BJ (cell line): Measurements from ENCODE around the gene ENPP5. TPM values are rescaled to one million over a fixed set of nuclear protein-coding genes. Genes with fewer than 3 reads are reported as not detected.
"Not testable (repeated sequence)": the region's sequence is repeated elsewhere in the genome, so short reads cannot be mapped to it uniquely, and the experiment has no call there.

Experiments
- CTCF ChIA-PET: fragments of 350-600 bp; formaldehyde crosslinking; extraction: SDS; loops from one replicate; lab custom pipeline; 2021; ENCODE audit warnings: antibody characterized with exemption, inconsistent platforms; lab: Yijun Ruan, JAX
- POLR2A ChIA-PET: fragments of 300-600 bp; sonication (Branson Sonifier 250); formaldehyde crosslinking; extraction: SDS; loops from one replicate; lab custom pipeline; 2021; ENCODE audit warnings: antibody characterized with exemption; lab: Charles Lee
- DNase-seq: peaks from one replicate; pipeline ENCODE4 v3.0.0-alpha.2; 2011; ENCODE audit warnings: low read depth
- H3K27me3 ChIP-seq: 2 replicates; pipeline ENCODE4 v1.6.0; 2011; ENCODE audit warnings: low read length; ENCODE audit not compliant: control insufficient read depth, insufficient read depth
- H3K36me3 ChIP-seq: 2 replicates; pipeline ENCODE4 v1.5.1; 2011; ENCODE audit warnings: low read length; ENCODE audit not compliant: control insufficient read depth, insufficient read depth
- H3K4me3 ChIP-seq: 2 replicates; pipeline ENCODE4 v1.5.1; 2011; ENCODE audit warnings: low read depth, mild to moderate bottlenecking, control low read depth, low read length
- polyA plus RNA-seq: library from polyadenylated mRNA; depleted of rRNA; stranded (reverse); fragments of >200 nt; gene quantifications from 2 replicates; pipeline ENCODE4 v1.2.3, GENCODE V29; 2011
- TF ChIP-seq, protein P1 (sequence below): IDR thresholded peaks from 2 replicates; pipeline ENCODE4 v1.5.1; 2011; ENCODE audit warnings: low read depth, mild to moderate bottlenecking, control low read depth, inconsistent platforms, low read length, moderate library complexity; ENCODE audit not compliant: insufficient read depth

Gene ENPP5
- polyA plus RNA-seq, 1 experiment: not detected

DNA sequence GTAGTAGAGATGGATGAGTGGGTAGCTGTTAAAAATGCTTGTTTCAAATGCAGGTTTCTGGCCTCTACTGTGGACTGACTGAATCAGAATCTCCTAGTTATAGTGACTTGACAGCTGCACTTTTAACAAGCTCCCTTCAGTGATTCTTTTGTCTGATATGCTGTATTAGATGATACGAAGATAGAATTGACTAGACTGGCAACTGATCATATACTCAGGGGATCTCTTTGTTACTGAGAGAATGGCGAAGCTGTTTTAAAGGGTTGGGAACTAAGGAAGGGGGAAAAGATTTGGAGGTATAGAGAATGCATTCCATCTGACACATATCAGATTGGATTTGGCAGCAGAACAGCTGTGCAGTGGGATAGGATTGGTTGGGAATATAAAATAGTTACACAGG, 33.9 kb downstream of the ENPP5 start:
- ChIA-PET CTCF (no interaction called here), POLR2A (no interaction called here)
- Histone ChIP-seq H3K36me3 (no peaks in the 10 kb centered on the region), H3K4me3 (no peak overlapping the region), H3K27me3 (no peaks in the 10 kb centered on the region)
- DNase-seq: no peak
- TF ChIP-seq, protein P1, sequence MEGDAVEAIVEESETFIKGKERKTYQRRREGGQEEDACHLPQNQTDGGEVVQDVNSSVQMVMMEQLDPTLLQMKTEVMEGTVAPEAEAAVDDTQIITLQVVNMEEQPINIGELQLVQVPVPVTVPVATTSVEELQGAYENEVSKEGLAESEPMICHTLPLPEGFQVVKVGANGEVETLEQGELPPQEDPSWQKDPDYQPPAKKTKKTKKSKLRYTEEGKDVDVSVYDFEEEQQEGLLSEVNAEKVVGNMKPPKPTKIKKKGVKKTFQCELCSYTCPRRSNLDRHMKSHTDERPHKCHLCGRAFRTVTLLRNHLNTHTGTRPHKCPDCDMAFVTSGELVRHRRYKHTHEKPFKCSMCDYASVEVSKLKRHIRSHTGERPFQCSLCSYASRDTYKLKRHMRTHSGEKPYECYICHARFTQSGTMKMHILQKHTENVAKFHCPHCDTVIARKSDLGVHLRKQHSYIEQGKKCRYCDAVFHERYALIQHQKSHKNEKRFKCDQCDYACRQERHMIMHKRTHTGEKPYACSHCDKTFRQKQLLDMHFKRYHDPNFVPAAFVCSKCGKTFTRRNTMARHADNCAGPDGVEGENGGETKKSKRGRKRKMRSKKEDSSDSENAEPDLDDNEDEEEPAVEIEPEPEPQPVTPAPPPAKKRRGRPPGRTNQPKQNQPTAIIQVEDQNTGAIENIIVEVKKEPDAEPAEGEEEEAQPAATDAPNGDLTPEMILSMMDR: no peak

DNA sequence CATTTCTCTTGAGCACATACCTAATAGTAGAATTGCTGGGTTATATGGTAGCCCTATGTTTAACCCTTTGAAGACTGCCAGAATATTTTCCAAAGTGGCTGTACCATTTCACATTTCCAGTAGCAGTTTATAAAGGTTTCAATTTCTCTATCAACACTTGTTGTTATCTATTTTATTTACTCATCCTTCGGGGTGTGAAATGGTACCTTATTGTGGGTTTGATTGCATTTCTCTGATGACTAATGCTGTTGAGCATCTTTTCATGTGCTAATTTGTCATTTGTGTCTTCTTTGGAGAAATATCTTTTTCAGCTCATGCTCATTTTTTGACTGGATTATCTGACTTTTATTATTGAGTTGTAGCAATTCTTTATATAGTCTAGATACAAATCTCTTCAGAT, 35.6 kb downstream of the ENPP5 start:
- TF ChIP-seq, protein P1: no peak
- no peak overlapping the region for H3K4me3 ChIP-seq
- ChIA-PET CTCF (no interaction called here), POLR2A (no interaction called here)
- H3K36me3 ChIP-seq: no peaks in the 10 kb centered on the region
- no peak for DNase-seq
- no peaks in the 10 kb centered on the region for H3K27me3 ChIP-seq

DNA sequence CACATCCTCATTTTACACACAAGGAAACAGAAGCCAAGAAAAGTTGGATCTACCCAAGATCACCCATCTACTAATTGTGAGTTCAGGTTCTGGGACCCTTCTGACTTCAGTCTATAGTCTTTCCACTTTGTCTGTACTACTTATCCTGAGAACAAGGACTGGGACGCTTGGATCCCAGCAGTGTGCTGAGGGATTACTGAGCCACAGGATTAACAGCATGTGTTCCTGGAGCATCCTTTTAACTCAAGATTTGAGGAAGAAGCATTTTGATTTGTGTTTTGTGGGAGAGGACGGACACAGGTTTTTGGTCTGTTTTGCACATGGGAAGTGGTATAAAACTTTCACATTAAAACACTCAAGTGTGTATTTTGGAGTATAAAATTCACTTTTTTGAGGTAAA, 36.6 kb downstream of the ENPP5 start:
- H3K36me3 ChIP-seq: no peaks in the 10 kb centered on the region
- TF ChIP-seq, protein P1: no peak
- DNase-seq: no peak
- no peak overlapping the region for H3K4me3 ChIP-seq
- ChIA-PET CTCF (no interaction called here), POLR2A (no interaction called here)
- no peaks in the 10 kb centered on the region for H3K27me3 ChIP-seq

DNA sequence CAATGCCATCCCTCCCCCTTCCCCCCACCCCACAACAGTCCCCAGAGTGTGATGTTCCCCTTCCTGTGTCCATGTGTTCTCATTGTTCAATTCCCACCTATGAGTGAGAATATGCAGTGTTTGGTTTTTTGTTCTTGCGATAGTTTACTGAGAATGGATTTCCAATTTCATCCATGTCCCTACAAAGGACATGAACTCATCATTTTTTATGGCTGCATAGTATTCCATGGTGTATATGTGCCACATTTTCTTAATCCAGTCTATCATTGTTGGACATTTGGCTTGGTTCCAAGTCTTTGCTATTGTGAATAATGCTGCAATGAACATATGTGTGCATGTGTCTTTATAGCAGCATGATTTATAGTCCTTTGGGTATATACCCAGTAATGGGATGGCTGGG, 39.5 kb downstream of the ENPP5 start:
- H3K36me3 ChIP-seq, H3K27me3 ChIP-seq, CTCF ChIA-PET, DNase-seq, H3K4me3 ChIP-seq, POLR2A ChIA-PET: not testable (repeated sequence)

DNA sequence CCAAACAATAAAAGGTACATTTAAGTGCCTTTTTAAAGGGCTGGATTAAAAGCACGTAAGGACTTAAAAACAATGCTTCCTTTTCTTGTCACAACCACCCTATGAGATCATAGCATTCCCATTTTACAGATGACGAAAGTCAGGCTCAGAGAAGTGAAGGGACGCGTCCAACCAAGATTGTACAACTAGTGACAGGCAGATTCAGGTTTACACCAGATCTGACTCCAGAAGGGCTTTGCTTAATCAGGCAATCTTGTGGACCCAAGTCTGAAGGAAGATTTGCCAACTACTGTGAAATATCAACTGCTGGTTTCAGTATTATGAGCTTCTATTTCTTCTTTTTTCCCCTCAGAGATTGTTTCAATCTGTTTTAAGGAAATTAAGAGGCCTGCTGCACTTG, 40.1 kb downstream of the ENPP5 start:
- POLR2A ChIA-PET: no interaction called here

More for the DNA sequence above, 40.1 kb downstream of the ENPP5 start:
- H3K4me3 ChIP-seq: no peak overlapping the region
- CTCF ChIA-PET: no interaction called here
- H3K36me3 ChIP-seq: no peaks in the 10 kb centered on the region
- H3K27me3 ChIP-seq: no peaks in the 10 kb centered on the region
- no peak for DNase-seq
- TF ChIP-seq, protein P1: no peak
